Measurements from ENCODE around the gene SMAD1.
"Not testable (repeated sequence)": the region's sequence is repeated elsewhere in the genome, so short reads cannot be mapped to it uniquely, and the experiment has no call there.

DNA sequence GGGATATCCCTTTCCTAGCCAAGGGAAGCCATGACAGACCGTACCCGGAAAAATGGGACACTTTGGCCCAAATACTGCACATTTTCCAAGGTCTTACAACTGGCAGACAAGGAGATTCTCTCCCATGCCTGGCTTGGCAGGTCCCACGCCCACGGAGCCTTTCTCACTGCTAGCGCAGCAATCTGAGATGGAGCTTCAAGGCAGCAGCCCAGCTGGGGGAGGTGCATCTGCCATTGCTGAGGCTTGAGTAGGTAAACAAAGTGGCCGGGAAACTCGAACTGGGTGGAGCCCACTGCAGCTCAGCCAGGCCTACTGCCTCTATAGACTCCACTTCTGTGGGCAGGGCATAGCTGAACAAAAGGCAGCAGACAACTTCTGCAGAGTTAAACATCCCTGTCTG, 92.9 kb downstream of the SMAD1 start:
- TF ChIP-seq, protein P1, sequence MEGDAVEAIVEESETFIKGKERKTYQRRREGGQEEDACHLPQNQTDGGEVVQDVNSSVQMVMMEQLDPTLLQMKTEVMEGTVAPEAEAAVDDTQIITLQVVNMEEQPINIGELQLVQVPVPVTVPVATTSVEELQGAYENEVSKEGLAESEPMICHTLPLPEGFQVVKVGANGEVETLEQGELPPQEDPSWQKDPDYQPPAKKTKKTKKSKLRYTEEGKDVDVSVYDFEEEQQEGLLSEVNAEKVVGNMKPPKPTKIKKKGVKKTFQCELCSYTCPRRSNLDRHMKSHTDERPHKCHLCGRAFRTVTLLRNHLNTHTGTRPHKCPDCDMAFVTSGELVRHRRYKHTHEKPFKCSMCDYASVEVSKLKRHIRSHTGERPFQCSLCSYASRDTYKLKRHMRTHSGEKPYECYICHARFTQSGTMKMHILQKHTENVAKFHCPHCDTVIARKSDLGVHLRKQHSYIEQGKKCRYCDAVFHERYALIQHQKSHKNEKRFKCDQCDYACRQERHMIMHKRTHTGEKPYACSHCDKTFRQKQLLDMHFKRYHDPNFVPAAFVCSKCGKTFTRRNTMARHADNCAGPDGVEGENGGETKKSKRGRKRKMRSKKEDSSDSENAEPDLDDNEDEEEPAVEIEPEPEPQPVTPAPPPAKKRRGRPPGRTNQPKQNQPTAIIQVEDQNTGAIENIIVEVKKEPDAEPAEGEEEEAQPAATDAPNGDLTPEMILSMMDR (IDR thresholded peaks at IDR 0.05; ENCODE audit: low read depth, low read length): not testable (repeated sequence)
- TF ChIP-seq EZH2phosphoT487 (IDR thresholded peaks at IDR 0.05; ENCODE audit: low read depth): not testable (repeated sequence)
